Superior temporal gyrus (tissue), 1 donor: Measurements from ENCODE around the gene ZSWIM4.
"Not testable (repeated sequence)": the region's sequence is repeated elsewhere in the genome, so short reads cannot be mapped to it uniquely, and the experiment has no call there.

Experiments used
- DNase-seq: peaks from one replicate; pipeline ENCODE4 v3.0.0-alpha.2; 2016; ENCODE audit errors: extremely low spot score

Gene ZSWIM4

GRCh38 chr19:13849991-13850909, 55.0 kb downstream of the ZSWIM4 start:
- peak; percentile 78 for DNase-seq

GRCh38 chr19:13850910-13851733, 55.9 kb downstream of the ZSWIM4 start:
- DNase-seq = peak; percentile 57

- DNase-seq = not testable (repeated sequence)
Measured at GRCh38 chr19:13851734-13852114, 56.5 kb downstream of the ZSWIM4 start.

- DNase-seq = not testable (repeated sequence)
Measured at GRCh38 chr19:13852171-13852707, 57.0 kb downstream of the ZSWIM4 start.

- no peak for DNase-seq
Measured at GRCh38 chr19:13856497-13856896, 61.3 kb downstream of the ZSWIM4 start.

GRCh38 chr19:13859361-13859880, 64.2 kb downstream of the ZSWIM4 start:
- no peak for DNase-seq

- no peak for DNase-seq
Measured at GRCh38 chr19:13860679-13861391, 65.6 kb downstream of the ZSWIM4 start.

GRCh38 chr19:13861392-13861713, 66.1 kb downstream of the ZSWIM4 start:
- DNase-seq = no peak

- peak; percentile 92 for DNase-seq
Measured at GRCh38 chr19:13861714-13862531, 66.7 kb downstream of the ZSWIM4 start.

GRCh38 chr19:13864046-13864666, 68.9 kb downstream of the ZSWIM4 start:
- DNase-seq = peak; percentile 25

GRCh38 chr19:13864667-13865570, 69.7 kb downstream of the ZSWIM4 start:
- DNase-seq = no peak

GRCh38 chr19:13865571-13866462, 70.6 kb downstream of the ZSWIM4 start:
- DNase-seq = no peak

GRCh38 chr19:13866463-13867046, 71.3 kb downstream of the ZSWIM4 start:
- DNase-seq = no peak

- DNase-seq = no peak
Measured at GRCh38 chr19:13868663-13869062, 73.4 kb downstream of the ZSWIM4 start.

- DNase-seq = no peak
Measured at GRCh38 chr19:13869281-13869680, 74.0 kb downstream of the ZSWIM4 start.

GRCh38 chr19:13870873-13871272, 75.6 kb downstream of the ZSWIM4 start:
- DNase-seq = no peak

- DNase-seq = no peak
Measured at GRCh38 chr19:13872339-13872694, 77.1 kb downstream of the ZSWIM4 start.
